Keratinocyte (primary cell): ENCODE results near the gene CDHR3. TPM values are rescaled to one million over a fixed set of nuclear protein-coding genes. Genes with fewer than 3 reads are reported as not detected.

Experiments used
- DNase-seq: peaks from one replicate; pipeline ENCODE4 v3.0.0-alpha.2; 2011; ENCODE audit warnings: low read depth, missing footprints, low spot score
- FAIRE-seq: peaks from 2 replicates; lab custom pipeline; 2011; peaks lifted over from hg19 to GRCh38; lab: Jason Lieb, UNC
- H2AFZ ChIP-seq: 2 replicates; pipeline ENCODE4 v1.6.0; 2012; ENCODE audit warnings: low read length, control low read depth, inconsistent platforms; ENCODE audit not compliant: control insufficient read depth
- H3K27ac ChIP-seq: 2 replicates; pipeline ENCODE4 v1.5.1; 2011; ENCODE audit warnings: low read length; ENCODE audit not compliant: control insufficient read depth, insufficient read depth
- H3K27me3 ChIP-seq: 3 replicates; pipeline ENCODE4 v1.6.0; 2011; ENCODE audit warnings: low read length; ENCODE audit not compliant: control insufficient read depth, insufficient read depth; ENCODE audit errors: extremely low read depth
- H3K36me3 ChIP-seq, 2 experiments: 2 replicates in 1 of 2; 3 replicates in 1 of 2; pipeline ENCODE4 v1.5.1; 2011; ENCODE audit warnings: low read length in 2 of 2, mild to moderate bottlenecking in 1 of 2; ENCODE audit not compliant: control insufficient read depth in 2 of 2, insufficient read depth in 2 of 2; ENCODE audit errors: extremely low read depth in 1 of 2
- H3K4me1 ChIP-seq: 3 replicates; pipeline ENCODE4 v1.5.1; 2011; ENCODE audit warnings: low read length; ENCODE audit not compliant: control insufficient read depth, insufficient read depth; ENCODE audit errors: extremely low read depth
- H3K4me2 ChIP-seq: 3 replicates; pipeline ENCODE4 v1.6.0; 2011; ENCODE audit warnings: low read depth, low read length; ENCODE audit not compliant: control insufficient read depth, insufficient read depth; ENCODE audit errors: extremely low read depth
- H3K4me3 ChIP-seq, 3 experiments: fragments of 200-600 bp in 1 of 3; sonication (generic) in 1 of 3; 2 replicates in 2 of 3; 3 replicates in 1 of 3; pipeline ENCODE4 v1.5.1; 2011 to 2016; ENCODE audit warnings: low read length in 3 of 3, mild to moderate bottlenecking in 3 of 3, control low read depth in 2 of 3, inconsistent platforms in 1 of 3, low read depth in 1 of 3, mixed read lengths in 1 of 3, mixed run types in 1 of 3, moderate library complexity in 1 of 3; ENCODE audit not compliant: control insufficient read depth in 2 of 3, insufficient read depth in 2 of 3; ENCODE audit errors: extremely low read depth in 1 of 3
- H3K79me2 ChIP-seq: 2 replicates; pipeline ENCODE4 v1.6.0; 2012; ENCODE audit warnings: low read length; ENCODE audit not compliant: control insufficient read depth, insufficient read depth
- H3K9ac ChIP-seq: 3 replicates; pipeline ENCODE4 v1.6.0; 2011; ENCODE audit warnings: low read length; ENCODE audit not compliant: control insufficient read depth, insufficient read depth; ENCODE audit errors: extremely low read depth
- H3K9me1 ChIP-seq: 3 replicates; pipeline ENCODE4 v1.6.0; 2011; ENCODE audit warnings: low read length; ENCODE audit not compliant: control insufficient read depth, insufficient read depth; ENCODE audit errors: extremely low read depth
- H3K9me3 ChIP-seq: 2 replicates; pipeline ENCODE4 v1.5.1; 2012; ENCODE audit warnings: low read depth, low read length; ENCODE audit not compliant: control insufficient read depth
- H4K20me1 ChIP-seq: 3 replicates; pipeline ENCODE4 v1.6.0; 2011; ENCODE audit warnings: low read length; ENCODE audit not compliant: control insufficient read depth, insufficient read depth; ENCODE audit errors: extremely low read depth
- CTCF ChIP-seq, 3 experiments: IDR thresholded peaks in 1 of 3; conservative IDR thresholded peaks in 1 of 3; optimal IDR thresholded peaks in 1 of 3; 2 replicates in 2 of 3; 3 replicates in 1 of 3; pipeline versions ENCODE3 to v1.5.1; 2011; ENCODE audit warnings: low read length in 3 of 3, mild to moderate bottlenecking in 3 of 3, moderate library complexity in 2 of 3, control low read depth in 1 of 3, inconsistent platforms in 1 of 3; ENCODE audit not compliant: insufficient read depth in 2 of 3; ENCODE audit errors: extremely low read depth in 1 of 3
- EZH2 ChIP-seq: IDR thresholded peaks from one replicate; pipeline ENCODE4 v1.6.1; 2012; ENCODE audit warnings: inconsistent platforms, mild to moderate bottlenecking, low read length, moderate library complexity
- dilution Hi-C: fragments of 300-500 bp; cut with MboI; formaldehyde crosslinking; loops from one replicate; pipeline ENCODE4 v1.7.0; 2020; ENCODE audit warnings: low sequenced_read_pairs; ENCODE audit not compliant: extremely low pct_ligation_motif_present
- polyA plus RNA-seq, 5 experiments: library from polyadenylated mRNA; depleted of rRNA in 3 of 5; stranded (reverse) in 3 of 5; stranded (forward) in 1 of 5; unstranded in 1 of 5; fragments of >200 nt; gene quantifications; 1 replicate in 1 of 5; 2 replicates in 3 of 5; 3 replicates in 1 of 5; pipeline versions ENCODE4 v1.2.1 to v1.2.3, GENCODE V29; 2011 to 2012; ENCODE audit warnings: missing spikeins in 2 of 5, low read depth in 1 of 5, low replicate concordance in 1 of 5

The CDHR3 gene
- polyA plus RNA-seq, 1 donor (not counting 4 experiments of a cell fraction or from before 2014, with no cell fraction given): 1.2 TPM

GRCh38 chr7:105989191-105989590, 26.1 kb downstream of the CDHR3 start:
- Histone ChIP-seq H3K27ac (no peak overlapping the region), H3K4me2 (no peak overlapping the region), H3K36me3 (no peaks in the 10 kb centered on the region), H2AFZ (no peak overlapping the region), H3K9me1 (no peaks in the 10 kb centered on the region), H3K27me3 (peaks cover 11% of the 10 kb centered on the region), H3K79me2 (no peaks in the 10 kb centered on the region), H3K9me3 (no peaks in the 10 kb centered on the region), H3K4me1 (no peaks in the 10 kb centered on the region), H3K4me3 (no peak overlapping the region), H3K9ac (no peak overlapping the region), H4K20me1 (no peaks in the 10 kb centered on the region)
- DNase-seq (no peak), FAIRE-seq (no peak)
- TF ChIP-seq CTCF (optimal IDR thresholded peaks at IDR 0.05 in 1 of 3, IDR thresholded peaks at IDR 0.05 in 1 of 3, conservative IDR thresholded peaks at IDR 0.05 in 1 of 3; ENCODE audit: extremely low read depth in 1 of 3, insufficient read depth in 2 of 3, low read length in 3 of 3): no peak
- TF ChIP-seq EZH2: no peak
- dilution Hi-C loops: no loop called here

GRCh38 chr7:105989686-105990085, 26.6 kb downstream of the CDHR3 start:
- peaks cover 11% of the 10 kb centered on the region for H3K27me3 ChIP-seq
- H4K20me1 ChIP-seq: no peaks in the 10 kb centered on the region
- H3K9ac ChIP-seq: no peak overlapping the region
- no peak overlapping the region for H3K4me2 ChIP-seq
- DNase-seq (no peak), FAIRE-seq (no peak)
- dilution Hi-C loops: no loop called here
- no peaks in the 10 kb centered on the region for H3K9me3 ChIP-seq
- no peaks in the 10 kb centered on the region for H3K4me1 ChIP-seq
- H3K4me3 ChIP-seq: no peak overlapping the region
- H3K27ac ChIP-seq: no peak overlapping the region
- H3K79me2 ChIP-seq: no peaks in the 10 kb centered on the region
- no peak overlapping the region for H2AFZ ChIP-seq
- H3K36me3 ChIP-seq: no peaks in the 10 kb centered on the region
- TF ChIP-seq CTCF (optimal IDR thresholded peaks at IDR 0.05 in 1 of 3, IDR thresholded peaks at IDR 0.05 in 1 of 3, conservative IDR thresholded peaks at IDR 0.05 in 1 of 3; ENCODE audit: extremely low read depth in 1 of 3, insufficient read depth in 2 of 3, low read length in 3 of 3) (no peak), EZH2 (no peak)
- H3K9me1 ChIP-seq: no peaks in the 10 kb centered on the region
